ENCODE measurements around the gene PICK1.

DNA sequence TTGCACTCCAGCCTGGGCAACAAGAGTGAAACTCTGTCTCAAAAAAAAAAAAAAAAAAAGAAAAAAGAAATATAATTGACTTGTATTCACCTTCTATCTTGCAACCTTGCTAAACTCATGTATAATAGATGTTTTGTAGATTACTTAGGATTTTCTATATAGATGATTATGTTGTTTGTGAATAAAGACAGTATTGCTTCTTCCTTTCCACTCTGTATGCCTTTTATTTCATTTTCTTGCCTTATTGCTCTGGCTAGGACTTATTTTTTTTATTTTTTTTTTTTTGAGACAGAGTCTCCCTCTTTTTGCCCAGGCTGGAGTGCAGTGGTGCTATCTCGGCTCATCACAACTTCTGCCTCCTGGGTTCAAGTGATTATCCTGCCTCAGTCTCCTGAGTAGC lies 43.1 kb upstream of the PICK1 start:
- TF ChIP-seq, protein P1, sequence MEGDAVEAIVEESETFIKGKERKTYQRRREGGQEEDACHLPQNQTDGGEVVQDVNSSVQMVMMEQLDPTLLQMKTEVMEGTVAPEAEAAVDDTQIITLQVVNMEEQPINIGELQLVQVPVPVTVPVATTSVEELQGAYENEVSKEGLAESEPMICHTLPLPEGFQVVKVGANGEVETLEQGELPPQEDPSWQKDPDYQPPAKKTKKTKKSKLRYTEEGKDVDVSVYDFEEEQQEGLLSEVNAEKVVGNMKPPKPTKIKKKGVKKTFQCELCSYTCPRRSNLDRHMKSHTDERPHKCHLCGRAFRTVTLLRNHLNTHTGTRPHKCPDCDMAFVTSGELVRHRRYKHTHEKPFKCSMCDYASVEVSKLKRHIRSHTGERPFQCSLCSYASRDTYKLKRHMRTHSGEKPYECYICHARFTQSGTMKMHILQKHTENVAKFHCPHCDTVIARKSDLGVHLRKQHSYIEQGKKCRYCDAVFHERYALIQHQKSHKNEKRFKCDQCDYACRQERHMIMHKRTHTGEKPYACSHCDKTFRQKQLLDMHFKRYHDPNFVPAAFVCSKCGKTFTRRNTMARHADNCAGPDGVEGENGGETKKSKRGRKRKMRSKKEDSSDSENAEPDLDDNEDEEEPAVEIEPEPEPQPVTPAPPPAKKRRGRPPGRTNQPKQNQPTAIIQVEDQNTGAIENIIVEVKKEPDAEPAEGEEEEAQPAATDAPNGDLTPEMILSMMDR (optimal IDR thresholded peaks at IDR 0.05 in 1 of 3, IDR thresholded peaks at IDR 0.05 in 1 of 3, conservative IDR thresholded peaks at IDR 0.05 in 1 of 3; ENCODE audit: extremely low read depth in 1 of 3, insufficient read depth in 2 of 3, low read length in 3 of 3): no peak
- TF ChIP-seq EZH2 (IDR thresholded peaks at IDR 0.05; ENCODE audit: low read length): no peak

Data from keratinocyte (primary cell).